ENCODE results near the gene SYNE1.

GRCh38 chr6:152295346-152295745 lies 341.8 kb downstream of the SYNE1 start:
- TF ChIP-seq CTCF (IDR thresholded peaks at IDR 0.05) (no peak), POLR2A (IDR thresholded peaks at IDR 0.05) (no peak), POLR2AphosphoS5 (IDR thresholded peaks at IDR 0.05) (peak in 3 of 4 donors; percentile 24 to 48 (median 31))

All from sigmoid colon (tissue), 4 donors.